UCSD-AML1 (cell line): ENCODE data around the gene DNAJC22.
A peak's percentile ranks its signal among the peaks of the same experiment; 100 is the strongest.
"Not testable (repeated sequence)": the region's sequence is repeated elsewhere in the genome, so short reads cannot be mapped to it uniquely, and the experiment has no call there.

ENCODE experiments used
- DNase-seq: peaks from one replicate; lab custom pipeline; 2025; ENCODE audit not compliant: unreplicated experiment; lab: John Stamatoyannopoulos, UW

The DNAJC22 gene

DNA sequence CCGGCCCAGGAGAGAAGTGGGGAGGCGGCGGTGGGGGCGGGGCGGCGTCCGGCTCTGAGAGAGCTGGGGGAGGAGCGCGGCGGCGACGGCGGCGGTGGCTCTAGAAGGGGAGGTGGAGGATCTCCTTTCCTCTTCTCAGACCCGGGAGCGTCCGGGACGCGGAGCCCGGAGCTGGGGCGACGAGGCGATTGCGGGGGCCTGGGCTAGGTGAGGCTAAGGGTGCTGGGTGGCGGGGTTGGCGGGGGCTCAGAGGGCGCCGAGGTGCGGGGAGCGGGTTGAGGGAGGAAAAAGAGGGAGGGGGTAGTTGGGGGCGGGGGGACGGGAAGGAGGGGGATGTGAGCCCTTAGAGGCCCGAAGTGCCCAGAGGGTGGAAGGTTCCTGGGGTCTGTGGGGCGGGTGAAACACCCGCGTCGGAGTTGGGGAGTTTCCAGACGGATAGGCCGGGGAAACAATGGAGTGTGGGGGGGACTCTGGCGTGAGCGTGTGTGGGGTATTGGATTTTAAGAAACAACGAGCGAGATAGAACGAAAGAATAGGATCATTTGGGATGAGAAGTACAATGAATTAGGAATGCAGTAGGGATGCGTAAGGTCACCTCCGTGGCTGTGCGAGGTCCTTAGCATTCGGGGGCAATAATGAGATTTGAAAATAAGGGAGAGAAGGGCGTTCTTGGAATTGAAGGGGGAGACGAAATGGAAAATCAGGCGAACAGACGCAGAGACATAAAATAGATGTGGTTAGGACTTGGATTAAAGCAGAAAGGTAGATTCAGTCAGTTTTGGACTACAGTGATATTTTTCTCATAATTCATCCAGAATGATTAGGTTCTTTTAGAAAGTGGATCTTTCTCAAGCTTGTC, 20.9 kb downstream of the DNAJC22 start, which contains the start of gene SPATS2:
Gene SPATS2, plus strand, starts transcription at position 82 of the 859 bp plus-strand sequence. CDS start 93,551 bp downstream, outside the sequence.
- no peak for DNase-seq

DNA sequence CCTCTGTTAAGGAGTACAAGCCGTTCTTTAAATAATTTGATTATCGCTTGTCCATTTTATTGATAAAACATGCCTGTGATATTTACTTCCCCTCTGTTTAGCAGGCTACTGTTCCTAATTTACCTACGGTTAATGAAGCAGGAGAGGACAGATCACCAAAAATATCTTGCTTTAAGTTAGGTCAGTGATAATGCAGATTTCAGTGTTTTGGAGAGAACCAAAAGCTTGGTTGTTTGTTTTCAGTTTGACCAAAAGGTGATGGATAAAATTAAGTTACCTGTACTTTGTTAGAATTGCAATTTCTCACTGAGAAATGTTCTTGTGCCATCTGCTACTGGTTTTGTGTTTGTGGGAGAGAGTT, 21.5 kb downstream of the DNAJC22 start:
- DNase-seq = no peak

DNA sequence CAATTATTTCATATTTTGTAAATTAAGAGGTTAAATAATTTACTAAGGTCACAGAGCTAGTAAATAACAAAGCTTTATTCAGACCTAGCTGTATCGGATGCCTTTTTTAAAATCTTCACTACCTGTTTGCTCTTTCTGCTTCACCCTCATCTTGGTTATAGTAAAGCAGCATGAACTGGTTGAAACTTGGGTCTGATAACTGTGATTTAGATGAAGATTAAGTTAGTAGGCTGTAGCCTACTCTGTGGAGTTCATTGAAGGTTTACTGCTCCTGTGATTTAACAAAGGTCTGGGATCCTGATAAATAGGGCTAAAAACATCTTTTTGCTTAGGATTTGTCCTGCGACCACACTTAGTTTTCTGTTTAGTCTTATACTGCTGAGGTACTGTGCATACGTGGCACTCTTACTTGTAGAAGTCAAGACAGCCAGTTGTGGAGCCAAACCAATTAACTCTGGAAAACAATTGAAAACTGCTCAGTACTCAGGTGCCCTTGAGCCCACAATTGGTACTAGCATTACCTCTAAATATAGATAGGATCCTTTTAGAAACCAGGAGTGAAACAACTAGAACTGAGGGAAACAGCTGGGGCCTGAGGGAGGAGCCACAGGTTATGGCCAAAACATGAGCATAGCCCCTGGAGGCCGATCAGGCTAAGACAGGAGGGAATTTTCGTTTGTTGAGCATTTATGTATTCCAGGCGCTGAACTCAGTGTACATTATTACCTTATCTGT, 22.9 kb downstream of the DNAJC22 start:
- DNase-seq = peak; percentile 33

DNA sequence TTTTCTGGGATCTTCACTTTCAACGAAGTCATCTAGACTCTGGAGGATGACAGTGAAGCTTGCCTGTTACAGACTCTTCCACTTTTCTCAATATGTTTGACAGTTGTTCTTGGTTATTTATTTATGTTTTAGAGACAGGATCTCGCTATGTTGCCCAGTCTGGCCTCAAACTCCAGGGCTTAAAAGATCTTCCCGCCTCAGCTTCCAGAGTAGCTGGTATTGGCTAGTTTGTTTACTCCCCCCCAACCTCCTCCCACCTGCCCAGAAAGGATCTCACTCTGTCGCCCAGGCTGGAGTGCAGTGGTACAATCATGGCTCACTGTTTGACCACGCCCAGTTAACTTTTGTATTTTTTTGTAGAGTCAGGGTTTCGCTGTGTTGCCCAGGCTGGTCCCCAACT, 23.9 kb downstream of the DNAJC22 start:
- DNase-seq = no peak

DNA sequence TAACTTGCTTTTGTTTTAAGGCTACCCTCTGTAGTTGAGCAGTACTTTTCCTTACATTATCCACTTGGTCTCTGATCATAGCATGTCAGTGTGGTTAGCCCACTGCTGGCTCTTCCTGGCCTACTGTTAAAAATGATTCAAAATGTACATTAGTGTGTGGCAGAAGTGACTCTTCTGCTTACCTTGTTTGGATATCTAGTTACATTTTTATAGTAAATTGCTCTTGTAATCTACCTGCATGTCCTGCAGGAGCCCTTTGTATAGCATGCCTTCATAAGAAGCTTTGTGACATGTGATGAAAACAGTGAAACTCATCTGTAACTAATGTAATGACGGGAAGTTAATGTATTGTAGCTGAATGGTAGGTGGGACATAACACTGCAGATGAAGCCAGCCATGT, 28.7 kb downstream of the DNAJC22 start:
- DNase-seq = no peak

DNA sequence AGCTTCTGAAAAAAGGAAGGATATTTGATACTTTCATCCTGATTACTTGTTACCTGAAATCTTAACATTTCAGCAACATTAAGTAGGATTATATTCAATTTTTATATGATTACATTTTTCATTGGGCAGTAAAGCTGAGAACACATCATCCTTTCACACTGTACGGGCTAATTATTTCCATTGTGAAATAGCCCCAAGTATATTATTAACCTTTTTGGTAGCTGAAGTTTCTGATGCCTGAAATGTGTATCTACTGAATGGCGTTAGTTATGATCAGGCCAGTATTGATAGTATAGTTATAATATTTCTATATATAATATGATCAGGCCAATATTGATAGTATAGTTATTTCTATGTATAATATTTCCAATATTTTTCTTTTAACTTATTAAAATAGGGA, 30.7 kb downstream of the DNAJC22 start:
- no peak for DNase-seq

DNA sequence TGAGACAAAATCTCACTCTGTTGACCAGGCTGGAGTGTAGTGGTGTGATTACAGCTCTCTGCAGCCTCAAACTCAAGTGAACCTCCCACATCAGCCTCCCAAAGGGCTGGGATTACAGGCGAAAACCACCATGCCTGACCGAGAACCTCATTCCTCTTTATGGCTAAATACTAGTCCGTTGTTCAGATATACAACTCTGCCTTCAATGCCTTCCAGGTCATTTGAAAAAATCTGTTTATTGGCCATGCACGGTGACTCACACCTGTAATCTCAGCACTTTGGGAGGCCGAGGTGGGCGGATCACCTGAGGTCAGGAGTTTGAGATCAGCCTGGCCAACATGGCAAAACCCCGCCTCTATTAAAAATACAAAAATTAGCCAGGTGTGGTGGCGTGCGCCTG, 33.5 kb downstream of the DNAJC22 start:
- DNase-seq = not testable (repeated sequence)

DNA sequence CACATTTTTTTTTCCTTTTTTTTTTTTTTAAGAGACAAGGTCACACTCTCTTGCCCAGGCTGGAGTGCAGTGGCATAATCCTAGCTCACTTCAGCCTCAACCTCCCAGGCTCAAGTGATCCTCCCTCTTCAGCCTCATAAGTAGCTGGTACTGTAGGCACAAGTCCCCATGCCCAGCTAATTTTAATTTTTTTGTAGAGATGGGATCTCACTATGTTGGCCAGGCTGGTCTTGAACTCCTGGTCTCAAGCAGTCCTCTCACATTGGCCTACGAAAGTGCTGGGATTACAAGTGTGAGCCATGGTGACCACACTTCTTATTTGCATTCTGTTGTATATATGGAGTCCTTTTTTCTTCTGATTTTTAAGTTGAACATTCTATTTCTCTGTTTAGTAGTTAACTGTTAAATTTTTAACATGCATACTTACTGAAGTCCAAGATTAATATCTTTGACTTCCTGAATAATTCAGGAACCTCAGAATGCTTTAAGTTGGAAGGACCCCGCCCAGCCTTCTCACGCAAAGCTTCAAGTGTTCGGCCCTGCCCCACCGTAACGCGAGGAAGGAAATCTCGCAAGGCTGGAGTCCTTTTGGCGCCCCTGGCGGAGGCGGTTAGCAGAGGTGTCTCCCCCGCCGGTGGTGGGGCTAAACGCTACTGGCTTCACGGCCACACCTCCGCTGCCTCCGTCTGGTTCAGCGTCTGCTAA, 42.1 kb downstream of the DNAJC22 start:
- no peak for DNase-seq

DNA sequence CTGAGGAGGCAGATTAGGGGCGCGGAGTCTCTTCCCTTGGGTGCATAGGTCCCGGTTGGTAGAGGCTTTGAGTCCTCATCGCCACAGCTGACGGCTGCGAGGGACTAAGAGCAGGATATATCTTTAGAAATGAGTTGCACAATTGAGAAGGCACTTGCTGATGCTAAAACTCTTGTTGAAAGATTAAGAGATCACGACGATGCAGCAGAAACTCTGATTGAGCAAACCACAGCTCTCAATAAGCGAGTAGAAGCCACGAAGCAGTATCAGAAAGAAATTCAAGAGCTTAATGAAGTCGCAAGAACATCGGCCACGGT, 42.7 kb downstream of the DNAJC22 start:
- DNase-seq = no peak

DNA sequence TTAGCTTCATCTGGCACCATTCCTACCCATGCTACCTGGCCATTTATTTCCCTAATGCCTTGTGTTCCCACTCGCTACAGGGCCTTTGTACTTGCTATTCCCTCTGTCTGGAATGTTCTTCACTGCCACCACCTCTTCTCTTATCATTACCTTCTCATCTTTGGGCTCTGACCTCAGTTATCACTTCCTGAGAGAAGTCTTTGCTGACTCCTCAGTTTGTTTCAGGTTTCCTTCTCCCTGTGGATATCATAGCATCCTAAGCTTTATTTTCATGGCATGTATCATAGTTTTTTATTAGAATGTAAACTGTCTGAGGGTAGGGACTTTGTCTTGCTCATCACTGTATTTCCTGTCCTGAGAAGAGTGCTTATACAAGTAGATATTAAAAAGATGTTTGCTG, 50.3 kb downstream of the DNAJC22 start:
- DNase-seq = no peak

DNA sequence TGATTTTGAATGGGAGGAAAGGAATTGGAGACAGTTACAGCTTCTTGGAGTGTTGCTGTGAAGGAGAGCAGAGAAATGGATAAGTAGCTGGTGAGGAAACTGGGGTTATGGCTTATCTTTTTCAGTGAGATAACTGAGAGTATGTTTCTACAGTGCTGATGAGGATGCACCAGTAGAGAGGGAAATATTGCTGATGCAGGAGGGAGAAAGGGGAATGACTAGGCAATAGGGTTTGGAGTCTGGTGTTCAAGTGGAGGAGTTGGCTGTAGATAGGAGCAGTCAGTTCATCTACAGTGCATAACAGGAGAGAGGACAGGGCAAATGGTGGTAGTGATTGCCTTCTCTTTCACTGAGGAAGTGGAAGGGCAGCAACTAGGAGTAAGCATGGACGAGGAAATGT, 53.6 kb downstream of the DNAJC22 start:
- DNase-seq = no peak
